ENCODE data around the gene PCSK6. TPM values are rescaled to one million over a fixed set of nuclear protein-coding genes. Genes with fewer than 3 reads are reported as not detected.

PCSK6 gene
- polyA plus RNA-seq, 1 experiment = 0.29 TPM

DNA sequence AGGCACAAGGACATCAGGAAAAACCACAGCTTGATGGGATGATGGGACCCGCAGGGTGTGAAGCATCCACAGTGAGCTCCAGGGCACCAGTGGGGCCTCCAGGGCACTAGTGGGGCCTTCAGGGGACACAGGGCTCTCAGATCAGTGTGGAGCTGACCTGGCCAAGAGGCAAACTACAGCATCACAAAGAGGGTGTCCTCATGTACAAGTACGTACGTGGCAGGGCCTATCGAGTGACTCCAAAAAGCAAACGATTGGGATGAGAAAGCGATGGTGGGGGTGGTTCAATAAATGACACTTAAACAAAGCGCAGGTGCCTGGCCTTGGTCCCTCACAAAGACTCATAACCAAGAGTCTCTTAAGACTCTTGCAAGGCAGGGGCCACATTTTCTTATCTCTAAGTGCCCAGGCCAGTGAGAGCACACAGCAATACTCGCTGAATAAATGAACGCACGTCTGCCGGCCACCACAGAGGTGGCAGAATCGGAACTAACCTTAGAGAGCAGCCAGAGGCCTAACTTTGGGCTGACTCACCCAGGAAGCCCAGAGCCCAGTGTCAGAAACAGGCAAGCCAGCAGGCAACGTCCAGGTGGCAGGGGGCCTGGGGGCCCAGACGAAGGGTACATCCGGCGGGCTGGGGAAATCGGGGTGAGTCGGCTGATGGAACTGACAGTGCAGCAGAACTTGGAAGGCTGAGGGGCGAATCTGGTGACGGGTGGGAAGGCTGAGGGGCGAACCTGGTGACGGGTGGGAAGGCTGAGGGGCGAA, 8.7 kb downstream of the PCSK6 start:
- no peak overlapping the region for H3K4me3 ChIP-seq (ENCODE audit: low read depth, low read length)
- ChIA-PET CTCF (no interaction called here), POLR2A (no interaction called here)
- TF ChIP-seq CTCF (IDR thresholded peaks at IDR 0.05; ENCODE audit: insufficient read depth, low read depth, low read length) = no peak
- no peaks in the 10 kb centered on the region; the same call in none of the 2 replicates for H3K27me3 ChIP-seq (ENCODE audit: control insufficient read depth, insufficient read depth, low read length)
- no peak for DNase-seq (ENCODE audit: low read depth)
- H3K36me3 ChIP-seq (ENCODE audit: control insufficient read depth, insufficient read depth, low read length) = no peaks in the 10 kb centered on the region

GRCh38 chr15:101479851-101480612, 9.5 kb downstream of the PCSK6 start:
- Histone ChIP-seq H3K36me3 (ENCODE audit: control insufficient read depth, insufficient read depth, low read length) (no peaks in the 10 kb centered on the region), H3K4me3 (ENCODE audit: low read depth, low read length) (no peak overlapping the region), H3K27me3 (ENCODE audit: control insufficient read depth, insufficient read depth, low read length) (no peaks in the 10 kb centered on the region; the same call in none of the 2 replicates)
- no peak for TF ChIP-seq CTCF (IDR thresholded peaks at IDR 0.05; ENCODE audit: insufficient read depth, low read depth, low read length)
- POLR2A ChIA-PET = no interaction called here
- DNase-seq (ENCODE audit: low read depth) = no peak
- CTCF ChIA-PET = no interaction called here

- Histone ChIP-seq H3K36me3 (ENCODE audit: control insufficient read depth, insufficient read depth, low read length) (no peaks in the 10 kb centered on the region), H3K4me3 (ENCODE audit: low read depth, low read length) (no peak overlapping the region), H3K27me3 (ENCODE audit: control insufficient read depth, insufficient read depth, low read length) (no peaks in the 10 kb centered on the region; the same call in 1 of the 2 replicates)
- no peak for DNase-seq (ENCODE audit: low read depth)
- TF ChIP-seq CTCF (IDR thresholded peaks at IDR 0.05; ENCODE audit: insufficient read depth, low read depth, low read length) = no peak
- POLR2A ChIA-PET = no interaction called here
- CTCF ChIA-PET = no interaction called here
These were observed 10.1 kb downstream of the PCSK6 start for GRCh38 chr15:101479342-101479845.

DNA sequence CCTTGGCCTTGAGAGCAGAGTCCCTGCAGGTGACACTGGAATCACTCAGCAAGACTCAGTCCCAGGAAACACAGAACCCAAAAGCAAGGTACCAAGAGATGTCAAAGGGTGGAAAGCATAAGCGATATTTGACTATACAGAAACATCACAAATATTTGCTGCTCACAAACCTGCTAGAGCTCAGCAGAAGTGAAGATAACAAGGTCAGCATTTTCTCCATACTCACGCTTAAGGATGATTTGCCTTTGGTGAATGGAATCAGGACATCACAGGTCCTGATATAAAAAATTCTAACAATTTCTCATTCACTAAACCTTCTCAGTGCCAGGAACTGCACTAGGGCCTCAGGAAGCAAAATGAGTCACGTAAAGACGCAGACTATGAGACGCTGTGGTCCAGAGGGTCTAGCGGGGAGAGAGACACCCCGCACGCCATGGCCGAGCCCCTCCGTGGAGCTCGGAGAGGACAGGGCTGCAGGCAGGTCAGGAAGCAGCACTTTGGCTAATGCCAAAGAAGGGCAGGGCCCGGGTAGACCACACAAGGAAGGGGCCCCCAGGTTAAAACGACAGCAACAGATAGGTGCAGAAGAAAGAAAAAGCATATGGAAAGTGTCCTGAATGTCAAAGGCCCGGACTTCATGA, 10.7 kb downstream of the PCSK6 start:
- H3K4me3 ChIP-seq (ENCODE audit: low read depth, low read length) = no peak overlapping the region
- DNase-seq (ENCODE audit: low read depth) = no peak
- CTCF ChIA-PET = no interaction called here
- no peaks in the 10 kb centered on the region for H3K36me3 ChIP-seq (ENCODE audit: control insufficient read depth, insufficient read depth, low read length)
- no peak for TF ChIP-seq CTCF (IDR thresholded peaks at IDR 0.05; ENCODE audit: insufficient read depth, low read depth, low read length)
- POLR2A ChIA-PET = no interaction called here
- H3K27me3 ChIP-seq (ENCODE audit: control insufficient read depth, insufficient read depth, low read length) = no peaks in the 10 kb centered on the region; the same call in none of the 2 replicates

- no peak overlapping the region for H3K4me3 ChIP-seq (ENCODE audit: low read depth, low read length)
- no peak for TF ChIP-seq CTCF (IDR thresholded peaks at IDR 0.05; ENCODE audit: insufficient read depth, low read depth, low read length)
- ChIA-PET POLR2A (no interaction called here), CTCF (no interaction called here)
- no peaks in the 10 kb centered on the region; the same call in none of the 2 replicates for H3K27me3 ChIP-seq (ENCODE audit: control insufficient read depth, insufficient read depth, low read length)
- H3K36me3 ChIP-seq (ENCODE audit: control insufficient read depth, insufficient read depth, low read length) = no peaks in the 10 kb centered on the region
- DNase-seq (ENCODE audit: low read depth) = no peak
These were observed 11.6 kb downstream of the PCSK6 start for GRCh38 chr15:101477851-101478362.

All from BJ (cell line).